ENCODE results near the gene PTPRU. TPM values are rescaled to one million over a fixed set of nuclear protein-coding genes. Genes with fewer than 3 reads are reported as not detected.

The PTPRU gene
- total RNA-seq, 1 experiment from 2014 or later, result 40.7 TPM

DNA sequence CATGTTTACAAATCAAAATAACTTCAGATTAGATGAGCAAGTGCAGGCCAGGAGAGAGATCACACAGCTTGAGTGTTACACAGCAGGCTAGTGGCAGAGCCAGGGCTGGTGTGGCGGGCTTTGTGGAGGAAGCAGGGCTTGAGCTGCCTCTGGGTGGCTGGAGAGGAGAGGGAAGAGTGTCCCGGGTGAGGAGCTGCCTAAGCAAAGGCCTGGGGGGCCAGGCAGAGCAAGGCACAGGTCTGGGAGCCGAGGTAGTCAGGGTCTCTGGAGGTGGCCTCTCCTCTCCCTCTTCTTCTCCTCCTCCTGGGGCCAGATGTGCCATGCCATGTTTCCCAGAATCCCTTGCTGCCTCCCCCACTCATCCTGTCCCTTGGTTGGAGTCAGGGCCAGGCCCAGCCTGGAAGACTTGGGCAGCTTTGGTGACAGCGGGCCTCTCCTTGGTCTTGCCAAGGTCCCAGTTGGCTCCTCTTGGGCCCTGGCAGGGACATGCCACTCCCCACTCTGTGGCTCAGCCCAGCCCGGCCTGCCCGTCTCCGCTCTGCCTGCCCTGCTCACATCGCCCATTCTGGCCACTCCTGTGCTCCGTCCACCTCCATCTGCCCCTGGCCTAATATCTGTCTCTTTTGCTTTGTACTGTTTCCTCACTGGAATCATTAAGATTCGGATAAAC lies 70.3 kb downstream of the PTPRU start:
- no peaks in the 10 kb centered on the region for H3K79me2 ChIP-seq (ENCODE audit: insufficient read depth, low read length)
- ATAC-seq (0 out of 2 replicates have a peak, but pooled peaks have one; percentile 27), DNase-seq (ENCODE audit: low read depth, low spot score) (no peak)
- H3K36me3 ChIP-seq (ENCODE audit: control insufficient read depth in 1 of 2, insufficient read depth in 2 of 2, low read length in 2 of 2), result peaks cover 0 to 4% of the 10 kb centered on the region in 2 experiments; a peak in 1 of 4 replicates
- TF ChIP-seq SP1 (IDR thresholded peaks at IDR 0.05; ENCODE audit: low read depth) (no peak), CBX3 (IDR thresholded peaks at IDR 0.05; ENCODE audit: low read depth) (no peak), MAX (IDR thresholded peaks at IDR 0.05) (no peak), CEBPB (IDR thresholded peaks at IDR 0.05; ENCODE audit: low read depth) (no peak), ZFX (IDR thresholded peaks at IDR 0.05) (no peak), YY1 (IDR thresholded peaks at IDR 0.05; ENCODE audit: extremely low read depth, insufficient replicate concordance, low read depth, low read length) (no peak), EZH2phosphoT487 (IDR thresholded peaks at IDR 0.05; ENCODE audit: borderline replicate concordance) (no peak), ATF3 (IDR thresholded peaks at IDR 0.05) (no peak), POLR2AphosphoS5 (IDR thresholded peaks at IDR 0.05; ENCODE audit: low read depth, low read length) (no peak)
- no peak overlapping the region for H3K27ac ChIP-seq (ENCODE audit: low read depth, low read length)
- no peak overlapping the region for H3K9ac ChIP-seq (ENCODE audit: low read length)
- H3K9me2 ChIP-seq (ENCODE audit: insufficient read depth), result no peaks in the 10 kb centered on the region
- no peaks in the 10 kb centered on the region for H4K20me1 ChIP-seq (ENCODE audit: insufficient read depth)
- H3K4me1 ChIP-seq (ENCODE audit: control insufficient read depth in 1 of 2, insufficient read depth in 2 of 2, low read length in 2 of 2), result no peaks in the 10 kb centered on the region
- no peak overlapping the region for H3K4me3 ChIP-seq (replicated peaks in 1 of 2; ENCODE audit: low read depth in 1 of 2, low read length in 2 of 2)
- ChIA-PET CTCF (no interaction called here), RAD21 (ENCODE audit: low non-redundant PET in 1 of 2, low total read pairs in 2 of 2, uncharacterized antibody in 2 of 2, unreplicated experiment in 2 of 2) (no interaction called here), POLR2A (no interaction called here)
- BruUV-seq (replicated peaks), result no TSS peak
- no peak overlapping the region for H3K4me2 ChIP-seq (ENCODE audit: low read length)
- H3K9me3 ChIP-seq (ENCODE audit: control insufficient read depth in 1 of 2, insufficient read depth in 1 of 2, low read depth in 1 of 2, low read length in 2 of 2), result no peaks in the 10 kb centered on the region
- intact Hi-C loops (cut with micrococcal nuclease), result no loop called here
- no peaks in the 10 kb centered on the region for H3K27me3 ChIP-seq (ENCODE audit: insufficient read depth, low read length)
- no peak overlapping the region for H2AFZ ChIP-seq (ENCODE audit: low read depth, low read length, poor library complexity, severe bottlenecking)

GRCh38 chr1:29309075-29309474 lies 72.8 kb downstream of the PTPRU start:
- no TSS peak for BruUV-seq (replicated peaks)
- H4K20me1 ChIP-seq (ENCODE audit: insufficient read depth), result no peaks in the 10 kb centered on the region
- no peaks in the 10 kb centered on the region for H3K4me1 ChIP-seq (ENCODE audit: control insufficient read depth in 1 of 2, insufficient read depth in 2 of 2, low read length in 2 of 2)
- peaks cover 0 to 4% of the 10 kb centered on the region in 2 experiments; a peak in 1 of 4 replicates for H3K36me3 ChIP-seq (ENCODE audit: control insufficient read depth in 1 of 2, insufficient read depth in 2 of 2, low read length in 2 of 2)
- no peak for ATAC-seq
- no peak overlapping the region for H3K27ac ChIP-seq (ENCODE audit: low read depth, low read length)
- H3K9me2 ChIP-seq (ENCODE audit: insufficient read depth), result no peaks in the 10 kb centered on the region
- no peak for TF ChIP-seq YY1 (IDR thresholded peaks at IDR 0.05; ENCODE audit: extremely low read depth, insufficient replicate concordance, low read depth, low read length)
- no peak for TF ChIP-seq SIN3A (IDR thresholded peaks at IDR 0.05; ENCODE audit: low read depth)
- TF ChIP-seq MAX (IDR thresholded peaks at IDR 0.05), result no peak
- no peak for TF ChIP-seq ATF3 (IDR thresholded peaks at IDR 0.05)
- TF ChIP-seq CEBPB (IDR thresholded peaks at IDR 0.05; ENCODE audit: low read depth), result no peak
- CTCF ChIA-PET, result no interaction called here
- H3K27me3 ChIP-seq (ENCODE audit: insufficient read depth, low read length), result no peaks in the 10 kb centered on the region
- no peak overlapping the region for H2AFZ ChIP-seq (ENCODE audit: low read depth, low read length, poor library complexity, severe bottlenecking)
- no peak for DNase-seq (ENCODE audit: low read depth, low spot score)
- H3K9ac ChIP-seq (ENCODE audit: low read length), result no peak overlapping the region
- no peak overlapping the region for H3K4me3 ChIP-seq (replicated peaks in 1 of 2; ENCODE audit: low read depth in 1 of 2, low read length in 2 of 2)
- no peak overlapping the region for H3K4me2 ChIP-seq (ENCODE audit: low read length)
- H3K9me3 ChIP-seq (ENCODE audit: control insufficient read depth in 1 of 2, insufficient read depth in 1 of 2, low read depth in 1 of 2, low read length in 2 of 2), result no peaks in the 10 kb centered on the region
- intact Hi-C loops (cut with micrococcal nuclease), result no loop called here
- H3K79me2 ChIP-seq (ENCODE audit: insufficient read depth, low read length), result no peaks in the 10 kb centered on the region
- RAD21 ChIA-PET (ENCODE audit: low non-redundant PET in 1 of 2, low total read pairs in 2 of 2, uncharacterized antibody in 2 of 2, unreplicated experiment in 2 of 2), result no interaction called here
- POLR2A ChIA-PET, result no interaction called here
